Amygdala (tissue), 56 donors: Measurements from ENCODE around the gene ZNF273.
"Not testable (repeated sequence)": the region's sequence is repeated elsewhere in the genome, so short reads cannot be mapped to it uniquely, and the experiment has no call there.

Experiments
- DNase-seq, 56 donors: peaks; one replicate each; lab custom pipeline; 2025; lab: John Stamatoyannopoulos, UW

ZNF273 gene

DNA sequence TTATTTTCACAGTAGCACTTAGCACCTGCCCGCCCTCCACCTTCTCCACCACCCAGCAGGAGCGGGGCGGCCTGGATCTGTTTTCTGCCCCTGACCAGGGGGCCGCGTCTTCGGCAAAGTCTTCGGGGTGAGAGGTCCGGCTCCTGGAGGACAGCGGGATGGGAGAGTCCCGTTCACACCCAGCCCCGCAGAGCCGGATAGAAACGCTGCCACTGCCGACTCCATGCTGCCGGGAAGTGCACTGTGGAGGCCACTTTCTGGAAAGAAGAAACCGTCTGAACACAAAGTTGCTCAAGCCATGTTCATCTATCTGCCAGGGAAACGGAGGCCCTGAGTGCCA, 14.5 kb upstream of the ZNF273 start:
- DNase-seq, result peak in 2 of 56 donors; percentile 20 to 36

DNA sequence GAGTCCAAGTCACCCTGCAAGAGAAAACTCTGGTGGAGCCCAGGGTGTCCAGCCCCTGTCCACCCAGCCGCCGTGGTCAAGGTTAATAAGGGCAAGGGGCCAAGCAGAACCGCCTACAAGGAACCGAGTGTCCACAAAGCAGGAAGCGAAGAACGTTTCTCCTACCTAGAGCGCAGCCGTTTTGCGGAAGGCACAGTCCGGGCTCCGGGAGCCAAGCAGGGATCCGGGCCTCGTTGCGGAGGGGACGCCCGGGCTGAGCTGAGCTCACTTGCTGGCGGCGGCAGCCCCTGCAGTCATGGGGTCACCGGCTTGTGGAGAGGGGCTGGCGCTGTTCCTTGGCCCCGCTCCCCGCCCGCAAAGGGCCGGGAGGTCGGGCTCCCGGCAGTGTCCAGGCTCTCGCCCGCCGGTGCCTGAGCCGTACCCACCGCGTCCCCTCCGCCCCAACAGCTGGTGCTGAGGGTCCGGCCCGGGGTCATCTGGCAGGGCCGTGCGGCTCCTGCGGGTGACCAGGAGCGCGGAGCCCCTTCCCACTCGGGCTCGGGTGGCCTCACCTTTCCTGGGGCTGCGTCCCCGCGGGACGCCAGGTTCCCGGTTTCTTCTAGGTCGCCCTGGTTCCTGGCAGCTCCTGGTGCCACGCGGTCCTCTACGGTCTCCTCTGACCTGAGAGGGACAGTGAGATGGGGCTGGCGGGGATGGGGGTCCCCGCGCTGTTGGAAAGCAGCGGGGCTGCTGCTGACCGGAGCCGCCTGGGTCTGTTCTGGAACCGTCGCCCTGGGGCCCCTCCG, 14.0 kb upstream of the ZNF273 start:
- DNase-seq, result peak in 5 of 56 donors; percentile 9 to 36 (median 17)

DNA sequence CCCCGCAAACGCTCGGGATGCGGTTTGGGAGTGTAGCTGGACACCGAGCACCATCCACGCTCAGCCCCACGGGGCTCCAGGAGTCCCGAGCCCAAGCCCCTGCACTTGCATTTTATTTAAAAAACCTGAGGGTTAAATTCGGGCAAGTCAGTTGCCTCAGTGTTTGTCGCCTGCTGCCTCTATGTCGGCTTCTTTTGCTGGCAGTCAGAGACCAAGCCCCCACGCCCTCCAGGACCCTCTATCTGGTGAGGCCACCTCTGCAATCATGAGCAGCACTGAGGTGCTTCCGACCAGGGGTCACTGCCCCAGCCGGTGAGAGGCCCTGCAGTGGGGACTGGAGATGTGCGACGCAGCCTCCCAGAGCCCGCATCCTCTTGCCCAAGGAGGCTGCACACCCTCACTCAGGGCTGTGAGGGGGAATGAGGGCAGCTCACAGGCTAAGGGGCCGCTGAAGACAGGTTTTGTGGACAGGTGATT, 13.3 kb upstream of the ZNF273 start:
- no peak for DNase-seq

DNA sequence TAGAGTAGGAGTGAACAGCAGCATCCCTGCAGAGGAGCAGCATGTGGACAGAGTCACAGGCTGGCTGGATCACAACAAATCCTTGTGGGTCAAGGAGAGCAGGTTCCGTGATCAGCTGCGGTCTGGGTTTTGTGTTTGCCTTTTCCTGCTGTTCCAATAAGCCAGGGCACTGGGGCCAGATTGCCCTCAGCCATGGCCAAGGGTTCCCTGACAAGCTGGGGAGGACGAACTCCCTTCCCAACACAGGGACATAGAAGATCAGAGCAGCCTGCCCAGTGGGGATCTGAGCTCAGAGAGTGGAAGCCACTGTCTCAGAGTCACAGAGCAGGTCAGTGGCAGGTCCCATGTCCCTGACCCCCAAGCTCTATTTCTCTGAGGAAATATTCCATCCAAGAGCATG, 12.8 kb upstream of the ZNF273 start:
- DNase-seq, result not testable (repeated sequence)

DNA sequence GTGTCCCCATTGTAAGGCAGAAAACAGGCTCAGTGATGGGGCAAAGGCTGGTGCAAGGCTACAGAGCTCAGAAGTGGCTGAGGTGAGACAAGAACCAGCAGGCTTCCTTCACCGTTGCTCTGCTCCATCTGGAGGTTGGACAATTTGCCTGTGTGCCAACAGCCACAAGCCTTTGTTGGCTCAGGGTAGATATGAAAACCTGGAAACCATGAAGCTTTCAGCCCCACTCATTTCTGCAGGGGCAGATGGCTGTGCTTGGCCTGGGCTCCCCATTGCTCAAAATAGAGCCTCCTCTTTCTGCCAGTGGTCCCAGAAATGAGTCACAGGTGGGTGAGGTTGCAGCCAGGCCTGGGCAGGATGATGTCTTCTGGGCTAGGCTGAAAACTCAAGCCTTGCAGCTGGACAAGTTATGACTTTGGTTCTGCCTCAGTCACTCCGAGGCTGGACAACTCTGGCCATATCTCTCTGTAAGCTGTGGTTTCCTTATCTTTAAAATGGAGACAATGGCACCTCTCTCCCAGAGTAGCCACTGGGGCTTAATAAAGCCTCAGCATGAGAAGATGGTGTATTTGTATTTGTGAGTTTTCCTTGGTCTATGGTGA, 12.2 kb upstream of the ZNF273 start:
- no peak for DNase-seq

DNA sequence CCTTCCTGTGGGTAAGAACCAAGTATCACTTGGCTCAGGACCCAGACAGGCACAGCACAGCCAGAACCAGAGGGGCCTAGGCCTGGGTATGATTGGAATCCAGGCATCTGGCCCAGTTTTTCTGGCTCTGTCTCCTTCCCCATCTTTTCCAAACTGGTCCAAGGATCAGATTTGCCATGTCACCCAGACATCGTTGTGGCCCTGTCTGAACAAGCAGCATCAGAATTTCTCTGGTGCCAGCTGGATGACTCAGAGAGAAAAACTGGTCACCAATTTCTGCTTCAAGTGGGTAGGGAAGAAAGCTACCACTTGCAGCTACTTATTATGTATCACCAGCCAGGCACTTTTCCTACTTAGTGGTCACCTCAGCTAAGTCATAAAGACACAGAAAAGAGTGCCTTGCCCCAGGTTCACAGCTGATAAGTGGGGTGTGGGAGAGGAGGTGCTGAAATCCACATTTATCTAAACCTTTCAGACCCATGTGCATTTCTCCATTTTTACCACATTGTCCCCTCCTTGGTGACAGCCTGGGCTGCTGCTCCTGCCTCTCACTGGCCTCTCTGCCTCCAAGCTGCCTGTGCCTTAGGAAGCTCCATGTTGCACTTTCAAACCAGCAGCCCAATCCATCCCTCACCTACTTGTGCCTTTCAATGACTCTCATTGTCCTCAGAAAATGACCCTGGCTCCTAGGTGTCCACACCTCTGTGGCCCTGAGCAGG, 11.6 kb upstream of the ZNF273 start:
- peak in 4 of 56 donors; percentile 8 to 30 (median 14) for DNase-seq

DNA sequence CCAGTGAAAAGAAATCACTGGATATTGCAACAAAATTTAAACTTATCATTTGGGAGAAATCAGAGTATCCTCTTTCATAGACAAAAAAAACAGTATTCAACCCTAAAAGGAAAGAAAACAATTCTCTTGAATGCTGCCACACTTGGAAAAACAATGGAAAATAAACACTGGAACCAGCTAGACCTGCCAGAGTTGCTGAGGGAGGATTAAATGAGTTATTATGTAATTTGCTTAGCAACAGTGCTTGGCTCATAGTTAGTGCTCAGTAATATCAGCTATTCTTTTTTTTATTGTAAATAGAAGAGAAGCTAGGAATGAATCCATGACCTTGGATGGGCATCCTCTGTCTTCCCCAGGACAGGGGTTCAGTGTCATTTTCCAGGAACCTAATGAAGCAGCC, 11.0 kb upstream of the ZNF273 start:
- DNase-seq, result no peak

DNA sequence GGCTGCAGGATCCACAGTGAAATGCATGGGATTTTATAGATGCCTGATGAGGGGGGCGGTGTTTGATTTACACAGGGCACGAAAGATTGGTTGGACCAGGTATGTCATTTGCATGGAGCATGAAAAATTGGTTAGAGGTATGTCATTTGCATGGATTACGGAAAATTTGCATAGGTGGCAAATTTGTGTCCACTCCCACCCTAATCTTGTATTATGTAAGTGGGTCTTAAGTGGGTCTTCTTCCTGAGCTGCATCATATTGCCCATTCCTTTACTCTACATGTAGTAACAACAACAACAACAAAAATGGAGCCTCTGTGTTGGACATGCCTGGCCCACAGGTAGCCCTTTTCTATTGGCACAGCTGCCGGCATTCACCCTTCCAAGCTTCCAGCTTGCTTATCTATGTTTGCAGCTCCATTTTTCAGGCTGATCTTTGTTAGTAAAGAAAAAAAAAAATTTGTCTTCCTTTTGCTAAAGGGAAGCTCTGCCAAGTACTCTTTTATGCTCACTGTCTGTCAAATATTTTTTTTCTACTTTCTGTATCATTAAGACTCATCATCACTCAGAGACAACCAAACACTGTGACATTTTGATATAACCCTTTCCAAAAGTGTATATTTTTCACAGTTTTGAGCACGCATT, 10.3 kb upstream of the ZNF273 start:
- DNase-seq, result no peak

DNA sequence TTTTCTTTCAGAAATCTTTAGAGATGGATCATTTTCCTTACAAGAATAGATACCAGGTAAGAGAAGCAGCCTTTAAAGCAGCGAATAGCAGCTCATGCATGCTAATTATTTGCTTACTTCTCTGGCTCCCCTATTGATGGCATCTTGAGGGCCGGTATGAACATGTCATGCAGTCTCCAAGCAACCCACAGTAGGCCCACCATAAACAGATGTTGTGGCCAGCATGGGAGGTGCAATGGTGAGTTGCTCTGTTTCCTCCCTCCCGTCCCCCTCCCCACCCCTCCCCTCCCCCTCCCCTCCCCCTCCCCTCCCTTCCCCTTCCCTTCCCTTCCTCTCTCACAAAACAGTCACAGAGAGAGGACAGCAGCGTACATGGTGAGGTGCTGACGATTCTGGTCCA, 9.7 kb upstream of the ZNF273 start:
- no peak for DNase-seq

DNA sequence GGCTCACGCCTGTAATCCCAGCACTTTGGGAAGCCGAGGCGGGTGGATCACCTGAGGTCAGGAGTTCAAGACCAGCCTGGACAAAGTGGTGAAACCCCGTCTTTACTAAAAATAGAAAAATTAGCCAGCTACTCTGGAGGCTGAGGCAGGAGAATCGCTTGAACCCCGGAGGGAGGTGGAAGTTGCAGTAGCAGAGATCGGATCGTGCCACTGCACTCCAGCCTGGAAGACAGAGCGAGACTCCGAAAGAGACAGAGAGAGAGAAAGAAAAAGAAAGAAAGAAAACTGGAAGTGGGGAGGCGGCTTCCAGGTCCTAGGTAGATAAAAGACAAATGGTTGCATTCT, 640 bp upstream of the ZNF273 start:
- not testable (repeated sequence) for DNase-seq

DNA sequence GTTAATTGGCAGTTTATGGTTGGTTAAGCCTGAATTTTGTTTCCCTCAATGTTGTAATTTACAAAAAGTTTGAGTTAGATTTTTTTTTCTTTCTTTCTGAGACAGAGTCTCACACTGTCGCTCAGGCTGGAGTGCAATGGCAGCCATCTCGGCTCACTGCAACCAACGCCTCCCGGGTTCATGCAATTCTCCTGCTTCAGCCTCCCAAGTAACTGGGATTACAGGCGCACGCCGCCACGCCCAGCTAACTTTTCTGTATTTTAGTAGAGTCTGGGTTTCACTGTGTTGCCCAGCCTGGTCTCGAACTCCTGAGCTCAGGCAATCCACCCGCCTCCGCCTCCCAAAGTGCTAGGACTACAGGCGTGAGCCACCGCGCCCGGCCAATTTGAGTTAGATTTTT, 935 bp downstream of the ZNF273 start:
- DNase-seq, result no peak

DNA sequence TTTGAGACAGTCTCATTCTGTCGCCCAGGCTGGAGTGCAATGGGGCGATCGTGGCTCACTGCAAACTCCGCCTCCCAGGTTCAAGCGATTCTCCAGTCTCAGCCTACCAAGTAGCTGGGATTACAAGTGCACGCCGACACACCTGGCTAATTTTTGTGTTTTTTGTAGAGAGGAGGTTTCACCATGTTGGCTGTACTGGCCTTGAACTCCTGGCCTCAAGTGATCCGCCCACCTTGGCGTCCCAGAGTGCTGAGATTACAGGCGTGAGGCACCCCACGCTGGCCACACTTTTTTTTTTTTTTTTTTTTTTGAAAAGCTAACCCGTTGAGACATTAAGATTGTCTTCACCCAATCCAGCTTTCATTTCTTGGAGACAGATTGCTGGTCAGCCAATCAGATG, 2.1 kb downstream of the ZNF273 start:
- DNase-seq, result no peak

DNA sequence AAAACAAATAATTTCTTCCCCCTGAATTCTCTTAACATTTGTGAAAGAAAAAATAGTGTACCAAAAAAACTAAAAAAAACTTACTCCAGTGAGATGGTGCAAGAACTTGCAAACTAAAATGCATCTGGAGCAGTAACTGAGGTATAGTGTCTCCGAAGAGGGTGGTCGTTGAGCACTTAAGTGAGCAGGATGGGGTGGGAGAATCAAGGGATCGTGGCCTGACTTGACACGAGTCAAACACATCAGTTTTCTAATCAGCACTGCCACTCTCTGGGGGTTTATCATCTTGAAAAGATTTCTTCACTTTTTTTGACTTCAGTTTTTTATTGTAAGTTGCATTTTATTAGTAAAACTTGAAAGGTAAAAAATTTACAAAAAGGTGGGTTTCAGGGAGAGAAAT, 2.5 kb downstream of the ZNF273 start:
- DNase-seq, result no peak

DNA sequence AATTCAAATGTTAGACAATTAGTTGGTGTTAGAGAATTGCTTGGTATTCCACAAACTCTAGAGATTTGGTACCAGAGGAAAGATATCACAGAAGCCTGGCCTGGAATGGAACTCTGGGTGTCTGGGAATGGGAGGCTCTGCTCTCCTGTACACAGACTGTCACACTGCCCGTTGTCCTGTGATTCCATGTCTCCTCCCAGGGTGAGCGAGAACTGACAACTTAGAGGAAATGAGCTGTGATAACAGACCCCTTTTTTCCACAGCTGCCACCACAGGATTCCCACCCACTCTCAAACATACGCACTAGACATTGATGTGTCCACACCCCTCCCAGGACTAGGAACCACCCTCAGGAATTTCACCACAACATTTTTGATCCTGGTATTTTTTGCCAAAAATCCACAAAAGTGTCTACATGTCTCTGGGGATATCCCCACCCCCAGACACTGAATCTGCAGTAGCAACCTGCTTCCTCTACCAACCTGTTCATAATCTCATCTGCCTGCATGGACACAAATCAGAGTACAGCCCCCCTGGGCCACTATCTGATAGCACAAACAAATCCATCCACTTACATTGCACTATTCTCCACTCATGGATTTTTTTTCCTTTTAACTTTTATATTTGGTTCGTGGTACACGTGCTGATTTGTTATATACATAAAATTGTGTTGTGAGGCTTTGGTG, 4.7 kb downstream of the ZNF273 start:
- DNase-seq, result no peak

DNA sequence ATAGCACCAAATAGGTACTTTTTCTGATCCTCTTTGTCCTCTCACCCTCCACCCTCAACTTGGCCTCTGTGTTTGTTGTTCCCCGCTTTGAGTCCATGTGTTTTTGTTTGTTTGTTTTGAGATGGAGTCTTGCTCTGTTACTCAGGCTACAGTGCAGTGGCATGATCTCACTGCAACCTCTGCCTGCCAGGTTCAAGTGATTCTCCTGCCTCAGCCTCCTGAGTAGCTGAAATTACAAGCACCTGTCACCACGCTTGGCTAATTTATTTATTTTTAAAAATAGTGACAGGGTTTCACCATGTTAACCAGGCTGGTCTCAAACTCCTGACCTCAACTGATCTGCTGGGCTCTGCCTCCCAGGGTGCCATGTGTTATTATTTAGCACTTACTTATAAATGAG, 5.3 kb downstream of the ZNF273 start:
- no peak for DNase-seq

DNA sequence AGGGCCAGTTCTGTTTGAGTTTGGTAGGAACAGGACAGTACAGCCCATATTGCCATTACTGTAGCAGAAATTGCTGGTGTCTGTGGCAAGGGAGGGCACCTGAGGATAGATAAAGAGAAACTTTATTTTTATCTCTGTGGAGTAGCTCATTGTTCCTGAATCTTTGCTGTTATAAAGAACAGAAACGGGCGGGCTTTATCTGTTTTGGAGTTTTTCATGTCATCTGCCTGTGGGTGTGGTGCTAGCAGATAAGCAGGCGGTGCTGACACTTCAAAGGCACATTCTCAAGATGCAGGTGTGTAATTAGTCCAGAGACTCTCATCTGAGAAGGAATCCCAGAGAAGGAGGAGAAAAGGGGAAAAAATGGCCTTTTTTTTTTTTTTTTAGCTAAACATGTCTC, 11.5 kb downstream of the ZNF273 start:
- no peak for DNase-seq

DNA sequence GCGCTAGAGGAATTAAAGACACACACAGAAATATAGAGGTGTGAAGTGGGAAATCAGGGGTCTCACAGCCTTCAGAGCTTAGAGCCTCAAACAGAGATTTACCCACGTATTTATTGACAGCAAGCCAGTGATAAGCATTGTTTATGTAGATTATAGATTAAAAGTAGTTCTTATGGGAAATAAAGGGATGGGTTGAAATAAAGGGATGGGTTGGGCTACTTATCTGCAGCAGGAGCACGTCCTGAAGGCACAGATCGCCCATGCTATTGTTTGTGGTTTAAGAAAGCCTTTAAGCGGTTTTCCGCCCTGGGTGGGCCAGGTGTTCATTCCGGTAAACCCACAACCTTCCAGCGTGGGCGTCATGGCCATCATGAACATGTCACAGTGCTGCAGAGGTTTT, 12.2 kb downstream of the ZNF273 start:
- not testable (repeated sequence) for DNase-seq

DNA sequence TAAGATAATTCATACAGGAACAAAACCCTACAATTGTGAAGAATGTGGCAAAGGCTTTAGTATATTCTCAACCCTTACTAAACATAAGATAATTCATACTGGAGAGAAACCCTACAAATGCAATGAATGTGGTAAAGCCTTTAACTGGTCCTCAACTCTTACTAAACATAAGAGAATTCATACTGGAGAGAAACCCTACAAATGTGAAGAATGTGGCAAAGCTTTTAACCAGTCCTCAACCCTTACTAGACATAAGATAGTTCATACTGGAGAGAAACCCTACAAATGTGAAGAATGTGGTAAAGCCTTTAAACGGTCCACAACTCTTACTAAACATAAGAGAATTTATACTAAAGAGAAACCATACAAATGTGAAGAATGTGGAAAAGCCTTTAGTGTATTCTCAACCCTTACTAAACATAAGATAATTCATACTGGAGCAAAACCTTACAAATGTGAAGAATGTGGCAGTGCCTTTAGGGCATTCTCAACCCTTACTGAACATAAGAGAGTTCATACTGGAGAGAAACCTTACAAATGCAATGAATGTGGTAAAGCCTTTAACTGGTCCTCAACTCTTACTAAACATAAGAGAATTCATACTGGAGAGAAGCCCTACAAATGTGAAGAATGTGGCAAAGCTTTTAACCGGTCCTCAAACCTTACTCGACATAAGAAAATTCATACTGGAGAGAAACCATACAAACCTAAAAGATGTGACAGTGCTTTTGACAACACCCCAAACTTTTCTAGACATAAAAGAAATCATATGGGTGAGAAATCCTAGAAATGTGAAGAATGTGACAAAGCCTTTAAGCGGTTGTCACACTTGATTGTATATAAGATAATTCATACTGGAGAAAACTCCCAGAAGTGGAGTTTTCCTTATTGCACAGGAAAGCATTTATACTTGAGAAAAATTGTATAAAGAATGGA, 25.4 kb downstream of the ZNF273 start:
- DNase-seq, result not testable (repeated sequence)

DNA sequence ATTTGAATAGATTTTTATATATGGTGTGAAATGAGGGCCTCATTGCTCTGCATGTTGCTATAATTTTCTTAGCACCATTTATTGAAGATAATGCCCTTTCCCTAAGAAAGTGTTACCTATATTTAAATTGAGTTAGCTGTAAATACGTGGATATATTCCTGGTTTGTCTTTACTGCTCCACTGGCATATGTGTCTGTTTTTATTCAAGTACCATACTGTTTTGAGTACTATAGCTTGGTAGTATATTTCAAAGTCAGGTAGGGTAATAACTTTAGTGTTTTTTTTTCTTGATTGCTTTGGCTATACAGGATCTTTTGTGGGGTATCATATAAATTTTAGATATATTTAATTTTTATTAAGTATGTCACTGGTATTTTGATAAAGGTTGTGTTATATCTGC, 31.4 kb downstream of the ZNF273 start:
- DNase-seq, result no peak

DNA sequence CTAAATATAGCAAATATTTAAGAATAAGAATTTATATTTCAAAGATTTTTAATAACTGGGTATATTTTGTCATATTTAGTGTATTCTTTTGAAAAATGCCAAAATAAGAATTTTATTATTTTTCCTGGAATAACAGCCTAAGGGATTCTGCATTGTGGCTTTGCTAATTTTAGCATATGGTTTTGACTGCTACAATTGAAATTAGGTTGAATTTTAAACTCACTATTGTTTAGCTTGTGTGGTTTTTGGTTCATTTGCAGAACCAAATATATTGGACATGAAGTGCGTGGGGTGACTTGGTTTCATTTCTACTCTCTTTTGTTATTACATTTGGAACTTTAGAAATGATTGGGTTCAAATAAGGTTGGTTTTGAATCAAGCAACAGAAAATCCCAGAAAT, 35.5 kb downstream of the ZNF273 start:
- DNase-seq, result no peak
